Kidney epithelial cell (primary cell): ENCODE results near the gene IL12RB2. TPM values are rescaled to one million over a fixed set of nuclear protein-coding genes. Genes with fewer than 3 reads are reported as not detected.
A peak's percentile ranks its signal among the peaks of the same experiment; 100 is the strongest.

ENCODE experiments used
- DNase-seq: peaks from one replicate; pipeline ENCODE4 v3.0.0-alpha.2; 2010; ENCODE audit warnings: low read depth
- H3K27me3 ChIP-seq: 2 replicates; pipeline ENCODE4 v1.6.0; 2011; ENCODE audit warnings: low read length; ENCODE audit not compliant: control insufficient read depth, insufficient read depth
- H3K36me3 ChIP-seq: 2 replicates; pipeline ENCODE4 v1.5.1; 2011; ENCODE audit warnings: low read length; ENCODE audit not compliant: control insufficient read depth, insufficient read depth
- H3K4me3 ChIP-seq: 2 replicates; pipeline ENCODE4 v1.5.1; 2011; ENCODE audit warnings: low read depth, mild to moderate bottlenecking, control low read depth, low read length
- CTCF ChIP-seq: IDR thresholded peaks from 2 replicates; pipeline ENCODE4 v1.5.1; 2011; ENCODE audit warnings: mild to moderate bottlenecking, moderate library complexity, low read length, control low read depth, inconsistent platforms; ENCODE audit not compliant: insufficient read depth, poor library complexity, severe bottlenecking
- total RNA-seq: library from RNA; depleted of rRNA; stranded (reverse); fragments of >200 nt; gene quantifications from 2 replicates; pipeline ENCODE4 v1.2.3, GENCODE V29; 2015

Gene IL12RB2
- total RNA-seq, 1 donor from 2014 or later = 0.17 TPM

GRCh38 chr1:67347688-67348472 lies 40.2 kb downstream of the IL12RB2 start:
- no peak for DNase-seq
- Histone ChIP-seq H3K4me3 (no peak overlapping the region), H3K36me3 (no peaks in the 10 kb centered on the region), H3K27me3 (no peaks in the 10 kb centered on the region)
- peak; percentile 71 for TF ChIP-seq CTCF

GRCh38 chr1:67348586-67349252 lies 41.0 kb downstream of the IL12RB2 start:
- no peak for DNase-seq
- no peak overlapping the region for H3K4me3 ChIP-seq
- H3K27me3 ChIP-seq = no peaks in the 10 kb centered on the region
- H3K36me3 ChIP-seq = no peaks in the 10 kb centered on the region
- no peak for TF ChIP-seq CTCF

GRCh38 chr1:67350783-67351182 lies 43.1 kb downstream of the IL12RB2 start:
- H3K36me3 ChIP-seq = no peaks in the 10 kb centered on the region
- H3K4me3 ChIP-seq = no peak overlapping the region
- H3K27me3 ChIP-seq = no peaks in the 10 kb centered on the region
- no peak for TF ChIP-seq CTCF
- DNase-seq = no peak

- H3K27me3 ChIP-seq = no peaks in the 10 kb centered on the region
- no peak for DNase-seq
- H3K4me3 ChIP-seq = no peak overlapping the region
- no peak for TF ChIP-seq CTCF
- no peaks in the 10 kb centered on the region for H3K36me3 ChIP-seq
These were observed 44.5 kb downstream of the IL12RB2 start for GRCh38 chr1:67352211-67352610.

- no peak for DNase-seq
- Histone ChIP-seq H3K36me3 (no peaks in the 10 kb centered on the region), H3K4me3 (no peak overlapping the region), H3K27me3 (no peaks in the 10 kb centered on the region)
- no peak for TF ChIP-seq CTCF
These were observed 48.2 kb downstream of the IL12RB2 start for GRCh38 chr1:67355745-67356424.
